ENCODE measurements around the gene RFC4. TPM values are rescaled to one million over a fixed set of nuclear protein-coding genes. Genes with fewer than 3 reads are reported as not detected.

The RFC4 gene
- total and polyA plus RNA-seq, 2 of the 13 experiments (the other 11 are each of a cell fraction or from before 2014, with no cell fraction given), result 18.5 to 103 TPM

GRCh38 chr3:186818956-186819355, 12.7 kb upstream of the RFC4 start:
- Histone ChIP-seq H3K4me2 (ENCODE audit: low read depth, low read length) (no peak overlapping the region), H3K4me3 (replicated peaks in 1 of 3; ENCODE audit: insufficient read depth in 1 of 3, low read depth in 2 of 3, low read length in 3 of 3) (no peak overlapping the region), H3K79me2 (ENCODE audit: insufficient read depth, low read length) (no peaks in the 10 kb centered on the region), H2AFZ (ENCODE audit: low read length) (no peak overlapping the region), H3K27me3 (ENCODE audit: control insufficient read depth in 1 of 2, insufficient read depth in 2 of 2, low read length in 2 of 2) (peaks cover 0 to 20% of the 10 kb centered on the region in 2 experiments; a peak in 3 of 5 replicates), H3K9me3 (ENCODE audit: low read length) (no peaks in the 10 kb centered on the region), H3K27ac (ENCODE audit: extremely low read length, insufficient read depth, low read length) (no peak overlapping the region), H3K36me3 (replicated peaks in 1 of 2; ENCODE audit: control insufficient read depth in 1 of 2, insufficient read depth in 2 of 2, low read length in 2 of 2) (no peaks in the 10 kb centered on the region), H4K20me1 (ENCODE audit: insufficient read depth, low read length) (no peaks in the 10 kb centered on the region), H3K4me1 (ENCODE audit: insufficient read depth, low read length) (peaks cover 32% of the 10 kb centered on the region), H3K9ac (ENCODE audit: insufficient read depth, low read depth, low read length) (no peak overlapping the region)
- FAIRE-seq, result no peak
- 13% methylated on average over 1 of the region's 1 CpG for WGBS (ENCODE audit: low lambda C conversion rate)
- no TSS peak for BruUV-seq (replicated peaks)
- no peak for ATAC-seq
- ChIA-PET POLR2A (interaction anchor here (1.2 to 1.3 kb wide), 2 partner anchors 207 to 219 kb away, joined by 3 to 4 read pairs; no protein-coding TSS in a partner anchor), CTCF (ENCODE audit: low intra/inter-chr PET ratio, low total read pairs) (no interaction called here)
- DNase-seq (ENCODE audit: low spot score), result no peak
- intact Hi-C loops (cut with micrococcal nuclease; ENCODE audit: unreplicated experiment), result no loop called here
- in situ Hi-C loops (cut with HindIII; ENCODE audit: extremely low pct_ligation_motif_present, low pct_unique_long_range_greater_than_20kb), result loop anchor here (25.0 kb wide), 2 partner anchors 557 to 832 kb away; no protein-coding TSS in a partner anchor
- TF ChIP-seq MAFF (IDR thresholded peaks at IDR 0.05; ENCODE audit: low read depth, low read length) (peak; percentile 14; the same call in 1 of the 2 replicates), ZNF326 (CRISPR knock-in tag; IDR thresholded peaks at IDR 0.05; ENCODE audit: borderline replicate concordance) (no peak), ZNF121 (CRISPR knock-in tag; IDR thresholded peaks at IDR 0.05) (peak; percentile 93), ZNF691 (CRISPR knock-in tag; IDR thresholded peaks at IDR 0.05; ENCODE audit: borderline replicate concordance, low read depth) (no peak), NBN (conservative IDR thresholded peaks at IDR 0.05) (no peak), ZBTB46 (CRISPR knock-in tag; IDR thresholded peaks at IDR 0.05; ENCODE audit: borderline replicate concordance) (no peak), ZNF10 (CRISPR knock-in tag; IDR thresholded peaks at IDR 0.05; ENCODE audit: borderline replicate concordance, low read depth) (no peak), ZBTB4 (CRISPR knock-in tag; IDR thresholded peaks at IDR 0.05; ENCODE audit: borderline replicate concordance) (no peak), PBX3 (CRISPR knock-in tag; IDR thresholded peaks at IDR 0.05; ENCODE audit: borderline replicate concordance) (no peak), DMTF1 (CRISPR knock-in tag; IDR thresholded peaks at IDR 0.05) (no peak), RBAK (CRISPR knock-in tag; IDR thresholded peaks at IDR 0.05) (no peak)

All from HepG2 (cell line).